Measurements from ENCODE around the gene FXYD2. TPM values are rescaled to one million over a fixed set of nuclear protein-coding genes. Genes with fewer than 3 reads are reported as not detected.
"Not testable (repeated sequence)": the region's sequence is repeated elsewhere in the genome, so short reads cannot be mapped to it uniquely, and the experiment has no call there.

The FXYD2 gene
- total RNA-seq, 2 experiments from 2014 or later, result 0.91 to 1.1 TPM

DNA sequence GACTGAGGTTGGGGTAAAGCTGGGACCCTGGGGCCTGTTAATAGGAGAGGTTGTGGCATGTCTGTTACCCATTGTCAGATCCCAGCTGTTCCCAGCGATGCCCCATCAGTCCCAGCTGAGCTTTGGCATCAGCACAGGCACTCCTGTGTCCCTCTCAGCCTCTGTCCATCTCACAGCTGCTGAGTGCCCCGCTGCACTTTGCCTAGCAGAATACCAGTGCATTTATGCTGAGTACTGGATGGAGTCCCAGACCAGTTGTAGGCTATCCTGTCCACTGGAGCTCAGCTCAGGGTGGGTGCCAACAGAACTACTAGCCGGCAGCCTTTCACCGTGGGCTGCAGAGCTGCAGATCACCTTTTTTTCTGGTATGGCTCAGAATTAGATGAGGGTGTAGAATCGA, 42.0 kb upstream of the FXYD2 start:
- ChIA-PET POLR2A (no interaction called here), CTCF (interaction anchor here (1.4 to 1.8 kb wide), 2 partner anchors 11 to 59 kb away, joined by 3 to 5 read pairs; no protein-coding TSS in a partner anchor)
- no peak overlapping the region for H3K27ac Mint-ChIP-seq
- DNase-seq (no peak), ATAC-seq (no peak)
- peaks cover 2% of the 10 kb centered on the region for H3K27me3 Mint-ChIP-seq
- no peak overlapping the region for H3K4me3 Mint-ChIP-seq
- H3K36me3 Mint-ChIP-seq (ENCODE audit: low read depth), result no peaks in the 10 kb centered on the region
- no peaks in the 10 kb centered on the region for H3K9me3 Mint-ChIP-seq (ENCODE audit: low read depth)
- H3K4me1 Mint-ChIP-seq, result peaks cover 2% of the 10 kb centered on the region
- intact Hi-C loops (cut with DNase I, micrococcal nuclease), result no loop called here

DNA sequence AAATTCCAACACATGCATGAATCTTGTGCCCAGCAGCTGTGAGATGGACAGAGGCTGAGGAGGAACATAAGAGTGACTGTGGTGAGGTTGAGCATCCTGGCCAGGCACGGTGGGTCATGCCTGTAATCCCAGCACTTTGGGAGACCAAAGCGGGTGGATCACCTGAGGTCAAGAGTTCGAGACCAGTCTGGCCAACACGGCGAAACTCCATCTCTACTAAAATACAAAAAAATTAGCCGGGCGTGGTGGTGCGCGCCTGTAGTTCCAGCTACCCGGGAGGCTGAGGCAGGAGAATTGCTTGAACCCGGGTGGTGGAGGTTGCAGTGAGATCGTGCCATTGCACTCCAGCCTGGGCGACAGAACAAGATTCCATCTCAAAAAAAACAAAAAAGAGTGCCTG, 41.0 kb upstream of the FXYD2 start:
- H3K9me3 Mint-ChIP-seq (ENCODE audit: low read depth); H3K36me3 Mint-ChIP-seq (ENCODE audit: low read depth); DNase-seq; H3K4me3 Mint-ChIP-seq; H3K27me3 Mint-ChIP-seq; intact Hi-C loops (cut with DNase I, micrococcal nuclease); H3K27ac Mint-ChIP-seq; ATAC-seq; POLR2A ChIA-PET; H3K4me1 Mint-ChIP-seq: not testable (repeated sequence)
- CTCF ChIA-PET, result interaction anchor here (1.8 kb wide), 1 partner anchor 12 kb away, joined by 5 read pairs; no protein-coding TSS in a partner anchor

DNA sequence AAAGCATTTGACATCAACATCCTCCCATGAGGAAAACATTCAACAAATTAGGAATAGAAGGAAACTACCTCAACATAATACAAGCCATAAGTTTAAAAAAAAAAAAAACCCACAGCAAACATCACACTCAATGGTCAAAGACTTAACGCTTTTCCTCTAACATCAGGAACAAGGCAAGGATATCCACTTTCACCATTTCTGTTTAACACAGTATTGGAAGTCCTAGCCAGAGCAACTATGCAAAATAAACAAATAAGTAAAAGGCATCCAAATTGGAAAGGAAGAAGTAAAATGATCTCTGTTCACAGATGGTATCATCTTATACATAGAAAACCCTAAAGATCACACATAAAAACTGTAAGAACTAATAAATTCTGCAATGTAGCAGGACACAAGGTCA, 38.8 kb upstream of the FXYD2 start:
- no peak for DNase-seq
- Mint-ChIP-seq H3K4me1 (peaks cover 2% of the 10 kb centered on the region), H3K27me3 (peaks cover 2% of the 10 kb centered on the region), H3K27ac (no peak overlapping the region), H3K9me3 (ENCODE audit: low read depth) (no peaks in the 10 kb centered on the region), H3K4me3 (no peak overlapping the region), H3K36me3 (ENCODE audit: low read depth) (no peaks in the 10 kb centered on the region)
- ChIA-PET POLR2A (no interaction called here), CTCF (interaction anchor here (0.6 kb wide), 1 partner anchor 18 kb away, joined by 3 read pairs; no protein-coding TSS in a partner anchor)
- no peak for ATAC-seq
- intact Hi-C loops (cut with DNase I, micrococcal nuclease), result no loop called here

DNA sequence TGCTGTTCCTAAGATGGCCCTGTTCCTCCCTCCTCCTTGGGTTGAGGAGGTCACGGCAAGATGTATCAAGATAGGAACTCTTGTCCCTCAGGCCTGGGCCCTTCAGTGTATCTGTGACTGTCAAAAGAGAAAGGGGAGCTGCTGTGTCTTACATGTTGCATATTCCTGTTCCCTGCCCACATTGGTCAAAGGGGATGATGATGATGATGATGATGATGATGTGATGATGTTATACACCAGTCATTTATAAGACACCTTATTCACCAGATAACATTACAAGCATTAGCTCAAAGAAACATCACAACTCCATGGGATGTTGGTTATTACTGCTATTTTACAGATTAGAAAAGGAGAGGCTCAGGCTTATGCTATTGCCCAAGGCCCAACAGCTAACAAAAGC, 38.2 kb upstream of the FXYD2 start:
- no peaks in the 10 kb centered on the region for H3K27me3 Mint-ChIP-seq
- ChIA-PET CTCF (interaction anchor here (0.8 kb wide), 1 partner anchor 18 kb away, joined by 3 read pairs; no protein-coding TSS in a partner anchor), POLR2A (no interaction called here)
- H3K4me3 Mint-ChIP-seq, result no peak overlapping the region
- H3K9me3 Mint-ChIP-seq (ENCODE audit: low read depth), result no peaks in the 10 kb centered on the region
- intact Hi-C loops (cut with DNase I, micrococcal nuclease), result no loop called here
- no peak for ATAC-seq
- no peaks in the 10 kb centered on the region for H3K36me3 Mint-ChIP-seq (ENCODE audit: low read depth)
- no peak overlapping the region for H3K27ac Mint-ChIP-seq
- no peak for DNase-seq
- no peaks in the 10 kb centered on the region for H3K4me1 Mint-ChIP-seq

DNA sequence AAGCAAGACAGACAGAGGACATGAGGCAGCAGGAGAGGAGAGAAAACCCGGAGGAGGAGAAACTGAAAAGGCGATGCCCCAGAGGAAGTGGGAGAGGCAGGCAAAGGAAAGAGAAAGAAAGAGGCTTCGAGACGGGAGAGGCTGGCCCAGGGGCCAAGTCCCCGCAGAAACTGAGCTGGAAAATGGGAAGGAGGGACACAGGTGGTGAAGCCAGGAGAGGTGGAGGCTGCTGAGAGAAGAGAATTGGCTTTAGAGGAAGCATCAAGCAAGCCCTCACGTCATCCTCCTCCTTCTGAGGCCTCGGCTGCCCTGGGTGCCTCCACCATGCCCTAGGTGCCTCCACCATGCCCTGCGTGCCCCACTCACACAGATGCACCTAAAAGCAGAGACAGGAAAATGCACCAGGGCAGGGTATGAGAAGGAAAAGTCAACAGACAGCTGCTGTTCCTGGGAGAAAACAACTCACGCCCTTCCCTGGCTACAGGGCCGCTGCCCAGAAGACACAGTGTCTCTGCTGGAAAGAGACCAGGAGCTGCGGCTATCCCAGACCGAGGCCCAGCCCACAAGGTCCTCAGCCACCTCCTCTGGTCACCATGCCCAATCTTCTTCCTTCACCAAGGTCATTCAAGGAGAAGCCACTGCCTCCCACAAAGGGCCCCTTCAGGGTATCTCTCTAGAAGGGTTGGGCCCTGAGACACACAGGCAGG, 37.6 kb upstream of the FXYD2 start:
- no peaks in the 10 kb centered on the region for H3K4me1 Mint-ChIP-seq
- intact Hi-C loops (cut with DNase I, micrococcal nuclease), result no loop called here

DNA sequence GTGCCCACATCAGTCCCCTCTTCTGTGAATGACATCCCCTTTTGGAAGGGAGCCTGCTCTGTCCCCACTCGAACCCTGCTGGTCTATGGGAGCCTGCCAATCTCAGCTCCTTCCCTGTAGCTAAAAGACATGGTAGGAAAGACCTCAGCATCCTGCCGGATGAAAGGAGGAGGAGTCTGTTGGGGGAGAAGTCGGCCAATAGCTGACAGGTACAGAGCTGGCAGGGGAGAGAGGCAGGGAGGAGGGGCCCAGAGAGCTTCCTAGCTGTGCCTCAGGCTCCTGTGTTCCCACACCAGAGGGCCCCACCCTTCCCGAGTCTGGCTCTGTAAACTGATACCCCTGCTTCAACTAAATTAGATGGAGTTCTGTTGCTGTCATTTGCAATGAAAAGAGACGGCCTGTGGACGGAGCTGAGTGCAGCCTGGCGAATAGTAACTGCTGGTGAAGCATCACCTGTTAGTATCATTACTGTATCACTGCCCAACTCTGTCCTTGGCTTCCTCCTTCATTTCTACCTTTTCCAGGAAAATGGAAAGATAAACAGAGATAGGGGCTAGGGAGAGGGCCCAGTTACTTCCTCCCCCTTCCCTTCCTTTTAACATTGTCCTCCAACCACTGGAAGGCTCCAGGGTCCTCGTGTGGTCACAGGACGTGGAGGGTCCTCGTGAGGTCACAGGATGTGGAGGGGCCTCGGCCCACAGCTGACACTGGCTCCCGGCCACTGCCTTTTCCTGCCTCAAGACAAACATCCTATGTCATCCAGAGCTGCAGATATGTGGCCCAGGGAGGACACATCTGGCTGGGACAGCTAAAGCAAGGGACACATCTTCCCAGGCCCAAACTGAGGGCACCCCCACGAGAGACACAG, 36.8 kb upstream of the FXYD2 start:
- ATAC-seq, result no peak

More for the DNA sequence above, 37.6 kb upstream of the FXYD2 start:
- H3K27ac Mint-ChIP-seq, result no peak overlapping the region
- H3K9me3 Mint-ChIP-seq (ENCODE audit: low read depth), result no peaks in the 10 kb centered on the region
- POLR2A ChIA-PET, result no interaction called here
- CTCF ChIA-PET, result interaction anchor here (0.8 to 1.1 kb wide), 3 partner anchors 12 to 55 kb away, joined by 3 to 5 read pairs (median 3); no protein-coding TSS in a partner anchor
- H3K27me3 Mint-ChIP-seq, result no peaks in the 10 kb centered on the region
- no peak overlapping the region for H3K4me3 Mint-ChIP-seq
- no peaks in the 10 kb centered on the region for H3K36me3 Mint-ChIP-seq (ENCODE audit: low read depth)
- no peak for ATAC-seq
- DNase-seq, result no peak

DNA sequence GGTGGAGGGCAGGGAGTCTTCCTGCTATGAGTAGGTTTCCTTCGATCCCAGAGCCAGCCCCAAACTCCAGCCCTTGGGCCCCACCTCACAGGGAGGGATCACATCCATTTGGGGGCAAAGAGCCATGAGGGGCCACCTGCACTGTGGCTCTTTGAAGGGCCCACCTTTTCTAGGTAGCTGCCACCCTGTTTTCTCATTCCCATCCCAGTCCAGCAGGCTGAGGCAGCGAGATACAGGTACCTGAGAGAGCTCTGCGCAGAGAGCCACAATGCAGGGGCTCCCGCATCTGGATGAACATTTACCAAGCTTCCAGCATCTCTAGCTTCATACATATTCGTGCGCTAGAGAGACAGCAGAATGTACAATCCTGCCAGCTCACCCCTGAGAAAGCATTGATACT, 35.6 kb upstream of the FXYD2 start:
- H3K36me3 Mint-ChIP-seq (ENCODE audit: low read depth), result no peaks in the 10 kb centered on the region
- intact Hi-C loops (cut with DNase I, micrococcal nuclease), result no loop called here

More for the DNA sequence above, 36.8 kb upstream of the FXYD2 start:
- Mint-ChIP-seq H3K4me1 (no peaks in the 10 kb centered on the region), H3K27ac (no peak overlapping the region), H3K36me3 (ENCODE audit: low read depth) (no peaks in the 10 kb centered on the region), H3K9me3 (ENCODE audit: low read depth) (no peaks in the 10 kb centered on the region), H3K4me3 (no peak overlapping the region), H3K27me3 (peaks cover 3% of the 10 kb centered on the region)
- intact Hi-C loops (cut with DNase I, micrococcal nuclease), result no loop called here
- ChIA-PET POLR2A (no interaction called here), CTCF (interaction anchor here (0.6 to 1.6 kb wide), 8 partner anchors 11 to 192 kb away, joined by 3 to 6 read pairs (median 4); no protein-coding TSS in a partner anchor)
- DNase-seq, result no peak

DNA sequence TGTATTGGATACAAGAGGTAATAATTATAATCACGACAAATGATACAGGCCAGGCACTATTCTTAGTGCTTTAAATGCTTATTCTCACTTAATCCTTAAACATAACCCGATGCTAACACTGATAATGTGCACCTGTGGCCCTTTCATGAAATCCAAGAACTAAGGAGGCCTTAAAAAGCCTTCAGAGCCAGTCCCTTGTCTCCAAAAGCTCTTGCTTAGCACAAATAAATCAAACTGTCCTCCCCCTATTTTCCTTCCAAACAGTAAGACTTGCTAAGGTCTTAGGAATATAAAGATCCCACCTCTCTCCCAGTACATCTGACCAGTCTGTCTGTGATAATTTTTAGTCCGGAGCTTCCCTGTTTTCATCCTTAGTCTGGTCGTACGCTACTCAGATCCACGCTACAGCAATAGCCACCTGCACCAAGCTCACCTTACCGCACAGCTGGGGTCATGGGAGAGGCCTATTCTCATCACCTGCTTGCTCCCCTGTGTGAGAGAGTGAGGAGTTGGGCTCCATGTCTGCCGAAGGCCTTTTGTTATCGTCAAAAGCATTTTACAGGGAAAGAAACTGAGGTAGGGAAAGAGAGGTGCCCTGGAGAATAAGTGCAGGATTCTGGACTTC, 35.1 kb upstream of the FXYD2 start:
- ChIA-PET CTCF (interaction anchor here (0.6 kb wide), 2 partner anchors 92 to 160 kb away, joined by 3 read pairs; no protein-coding TSS in a partner anchor), POLR2A (no interaction called here)
- no peak overlapping the region for H3K4me3 Mint-ChIP-seq
- no peaks in the 10 kb centered on the region for H3K9me3 Mint-ChIP-seq (ENCODE audit: low read depth)
- DNase-seq, result no peak
- H3K4me1 Mint-ChIP-seq, result no peaks in the 10 kb centered on the region
- H3K36me3 Mint-ChIP-seq (ENCODE audit: low read depth), result no peaks in the 10 kb centered on the region
- no peak for ATAC-seq
- H3K27me3 Mint-ChIP-seq, result peaks cover 3% of the 10 kb centered on the region
- H3K27ac Mint-ChIP-seq, result no peak overlapping the region
- intact Hi-C loops (cut with DNase I, micrococcal nuclease), result no loop called here

More for the DNA sequence above, 35.6 kb upstream of the FXYD2 start:
- no peaks in the 10 kb centered on the region for H3K4me1 Mint-ChIP-seq
- H3K27me3 Mint-ChIP-seq, result peaks cover 3% of the 10 kb centered on the region
- no peak overlapping the region for H3K27ac Mint-ChIP-seq
- no peak overlapping the region for H3K4me3 Mint-ChIP-seq
- H3K9me3 Mint-ChIP-seq (ENCODE audit: low read depth), result no peaks in the 10 kb centered on the region
- ATAC-seq, result no peak
- no peak for DNase-seq
- CTCF ChIA-PET, result interaction anchor here (0.6 to 1.6 kb wide), 6 partner anchors 16 to 193 kb away, joined by 3 to 6 read pairs (median 4); no protein-coding TSS in a partner anchor
- POLR2A ChIA-PET, result interaction anchor here (0.5 kb wide), 1 partner anchor 18 kb away, joined by 3 read pairs; no protein-coding TSS in a partner anchor

DNA sequence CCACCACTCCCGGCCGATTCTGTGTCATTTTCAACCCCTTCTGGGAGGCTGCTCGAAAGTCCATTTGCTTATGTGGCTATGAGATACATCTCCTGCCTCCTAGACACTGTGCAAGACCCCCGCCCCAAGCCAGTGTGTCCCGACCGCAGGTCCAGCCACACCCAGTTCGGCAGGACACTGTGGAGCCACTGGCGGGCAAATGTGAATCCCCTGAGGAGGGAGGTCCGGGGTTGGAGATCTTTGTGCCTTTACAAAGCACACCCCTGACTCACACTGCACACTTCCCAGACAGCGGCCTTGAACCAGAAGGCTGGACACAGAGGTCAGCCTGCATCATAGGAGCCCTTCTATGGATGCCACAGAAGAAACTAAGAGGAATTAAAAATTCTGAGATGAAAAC, 34.5 kb upstream of the FXYD2 start:
- Mint-ChIP-seq H3K36me3 (ENCODE audit: low read depth) (no peaks in the 10 kb centered on the region), H3K27ac (no peak overlapping the region), H3K4me3 (no peak overlapping the region), H3K9me3 (ENCODE audit: low read depth) (no peaks in the 10 kb centered on the region), H3K4me1 (no peaks in the 10 kb centered on the region), H3K27me3 (peaks cover 3% of the 10 kb centered on the region)
- CTCF ChIA-PET, result no interaction called here
- POLR2A ChIA-PET, result no interaction called here
- intact Hi-C loops (cut with DNase I, micrococcal nuclease), result no loop called here
- no peak for DNase-seq
- no peak for ATAC-seq

DNA sequence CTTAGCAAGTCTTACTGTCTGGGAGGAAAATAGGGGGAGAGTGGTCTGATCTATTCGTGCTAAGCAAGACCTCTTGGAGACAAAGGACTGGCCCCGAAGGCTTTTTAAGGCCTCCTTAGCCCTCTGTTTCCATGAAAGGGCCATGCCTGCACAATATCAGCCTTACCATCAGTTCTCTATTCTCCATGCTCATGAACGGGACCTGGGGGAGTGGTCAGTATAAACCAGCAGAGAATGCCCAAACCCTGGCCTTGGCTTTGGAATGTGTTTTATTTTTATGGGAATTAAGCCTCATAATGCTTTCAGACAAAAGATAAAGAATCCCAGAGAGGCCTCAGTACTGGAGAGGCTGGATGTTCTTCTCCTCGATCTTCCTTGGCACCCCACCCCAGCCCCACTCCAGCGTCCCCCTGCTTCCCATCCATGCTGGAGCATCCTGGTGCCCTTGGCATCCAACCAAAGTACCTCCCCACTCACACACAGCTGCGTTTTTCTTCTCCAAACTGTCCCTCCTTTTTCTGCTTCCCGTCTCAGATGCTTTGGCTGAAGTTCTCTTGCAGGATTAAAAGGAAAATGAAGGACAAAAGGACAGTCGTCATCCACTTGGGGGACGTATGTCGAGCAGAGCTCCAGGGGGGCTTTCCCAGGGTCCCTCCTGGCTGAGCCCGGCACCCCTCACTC, 33.3 kb upstream of the FXYD2 start:
- H3K9me3 Mint-ChIP-seq (ENCODE audit: low read depth), result peaks cover 3% of the 10 kb centered on the region
- POLR2A ChIA-PET, result no interaction called here
- CTCF ChIA-PET, result no interaction called here
- no peaks in the 10 kb centered on the region for H3K4me1 Mint-ChIP-seq
- peaks cover 6% of the 10 kb centered on the region for H3K27me3 Mint-ChIP-seq
- ATAC-seq, result no peak
- H3K4me3 Mint-ChIP-seq, result no peak overlapping the region
- intact Hi-C loops (cut with DNase I, micrococcal nuclease), result no loop called here
- DNase-seq, result no peak
- H3K36me3 Mint-ChIP-seq (ENCODE audit: low read depth), result peaks cover under 1% of the 10 kb centered on the region
- H3K27ac Mint-ChIP-seq, result no peak overlapping the region
